CD4-positive, alpha-beta T cell treated with Interleukin-4 for 4 hours (primary cell): ENCODE data around the gene FEV.

Experiments used
- DNase-seq: peaks from one replicate; pipeline ENCODE4 v3.0.0-alpha.2; 2020

Gene FEV

GRCh38 chr2:218985021-218985324 lies at the start of gene FEV:
Gene FEV (minus strand): TSS chr2:218985184. CDS start chr2:218985075, 109 bp downstream.
- DNase-seq, result no peak

- DNase-seq, result no peak
Measured at GRCh38 chr2:219032051-219032745, 47.2 kb upstream of the FEV start.

GRCh38 chr2:219031005-219031738 lies 46.2 kb upstream of the FEV start:
- DNase-seq, result no peak

- DNase-seq, result no peak
Measured at GRCh38 chr2:219030177-219030940, 45.4 kb upstream of the FEV start.

DNA sequence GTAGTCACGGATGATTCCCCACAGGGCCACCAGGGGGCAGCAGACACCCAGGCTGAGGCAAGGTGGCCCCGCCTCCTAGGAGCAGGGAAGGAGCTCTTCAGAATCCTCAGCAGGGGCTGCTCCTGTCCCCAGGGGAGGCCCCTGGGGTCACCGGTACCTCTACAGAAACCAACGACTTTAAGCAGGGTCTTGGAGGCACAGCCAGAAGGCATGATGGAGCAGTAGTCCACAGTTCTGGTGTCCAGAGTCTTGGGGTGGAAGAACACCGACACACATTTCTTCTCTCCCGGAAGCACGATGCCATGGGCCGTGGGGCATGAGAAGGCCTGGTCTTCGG lies 44.8 kb upstream of the FEV start:
- DNase-seq, result peak; percentile 69

GRCh38 chr2:219028996-219029828 lies 44.2 kb upstream of the FEV start:
- no peak for DNase-seq

DNA sequence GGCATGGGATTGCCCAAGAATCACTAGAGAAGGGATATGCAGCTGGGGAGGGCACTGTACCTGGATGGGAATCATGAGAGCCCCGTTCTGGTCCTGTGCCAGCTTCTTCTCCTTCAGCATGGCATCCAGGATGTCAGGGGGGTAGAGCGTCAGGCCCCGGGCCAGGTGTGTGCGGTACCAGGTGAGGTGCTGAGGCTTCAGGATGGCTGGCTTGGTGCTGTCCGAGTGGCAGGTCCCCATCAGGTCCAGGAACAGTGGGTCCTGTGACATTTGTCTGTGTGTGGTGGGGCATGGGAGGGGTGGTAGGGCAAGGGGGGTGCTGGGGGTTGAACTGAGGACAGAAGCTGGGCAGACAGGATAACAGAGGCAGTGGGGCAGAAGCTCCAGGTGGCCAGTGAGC lies 43.2 kb upstream of the FEV start:
- DNase-seq, result no peak

GRCh38 chr2:219027511-219028055 lies 42.6 kb upstream of the FEV start:
- no peak for DNase-seq

- DNase-seq, result no peak
Measured at GRCh38 chr2:219026946-219027345, 42.0 kb upstream of the FEV start.

DNA sequence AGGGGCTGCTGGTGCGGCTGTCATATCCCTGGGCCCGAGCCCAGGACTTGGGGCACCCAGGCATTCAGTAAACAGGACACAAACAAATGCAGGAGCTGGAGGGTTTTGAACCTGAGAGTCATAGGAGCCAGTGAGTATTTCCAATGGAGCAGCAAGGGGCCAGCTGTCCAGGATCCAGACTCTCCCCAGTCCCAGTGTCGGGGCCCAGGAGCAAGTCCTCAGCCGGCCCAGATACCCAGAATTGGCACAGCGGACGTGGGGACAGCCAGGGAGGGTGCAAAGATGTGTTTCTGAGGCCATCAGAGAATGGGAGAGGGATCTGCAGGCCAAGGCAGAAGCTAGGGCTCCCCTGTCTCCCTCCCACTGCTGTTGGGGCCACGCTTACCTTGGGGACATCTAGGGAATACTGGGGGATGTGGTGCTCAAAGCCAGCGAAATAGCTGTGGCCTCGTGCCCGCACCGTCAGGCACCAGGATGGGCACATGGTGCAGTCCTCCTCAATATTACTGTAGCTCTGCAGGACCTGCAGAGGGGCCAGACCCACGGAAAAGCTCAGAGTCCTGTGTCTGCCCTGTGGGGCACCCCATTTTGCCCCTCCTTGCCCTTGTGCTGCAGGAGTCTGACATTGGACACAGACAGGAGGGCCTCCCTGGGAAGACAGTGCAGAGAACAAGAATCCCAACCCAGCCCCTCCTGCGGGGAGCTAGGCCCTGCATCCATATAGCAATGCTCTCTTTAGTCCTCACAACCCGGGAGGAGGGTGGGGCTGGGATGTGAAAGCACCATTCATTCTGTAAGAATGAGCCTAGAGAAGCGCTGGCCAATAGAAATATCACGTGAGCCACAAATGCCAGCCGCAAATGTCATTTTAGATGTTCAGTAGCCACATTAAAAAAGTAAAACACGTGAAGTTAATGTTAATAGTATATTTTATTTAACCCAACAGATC lies 40.9 kb upstream of the FEV start:
- no peak for DNase-seq

DNA sequence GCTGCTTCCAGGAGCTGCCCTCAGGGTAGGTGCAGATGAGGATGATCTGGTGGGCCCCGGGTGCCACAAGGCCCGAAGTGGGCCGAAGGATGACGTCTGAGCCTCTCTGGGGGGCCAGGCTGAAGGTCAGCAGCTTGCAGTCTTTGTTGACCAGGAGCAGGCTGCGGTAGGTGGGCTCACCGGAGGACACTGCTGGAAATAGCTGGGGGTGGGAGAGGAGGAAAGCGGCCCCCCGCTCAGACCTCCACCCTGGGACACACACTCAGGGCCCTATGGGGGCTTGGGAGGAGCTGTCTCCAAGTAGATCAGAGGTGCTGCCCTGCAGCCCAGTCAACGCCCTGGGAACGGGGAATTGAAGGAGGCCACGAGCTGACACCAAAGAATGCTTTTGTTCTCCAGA lies 39.1 kb upstream of the FEV start:
- DNase-seq, result no peak

DNA sequence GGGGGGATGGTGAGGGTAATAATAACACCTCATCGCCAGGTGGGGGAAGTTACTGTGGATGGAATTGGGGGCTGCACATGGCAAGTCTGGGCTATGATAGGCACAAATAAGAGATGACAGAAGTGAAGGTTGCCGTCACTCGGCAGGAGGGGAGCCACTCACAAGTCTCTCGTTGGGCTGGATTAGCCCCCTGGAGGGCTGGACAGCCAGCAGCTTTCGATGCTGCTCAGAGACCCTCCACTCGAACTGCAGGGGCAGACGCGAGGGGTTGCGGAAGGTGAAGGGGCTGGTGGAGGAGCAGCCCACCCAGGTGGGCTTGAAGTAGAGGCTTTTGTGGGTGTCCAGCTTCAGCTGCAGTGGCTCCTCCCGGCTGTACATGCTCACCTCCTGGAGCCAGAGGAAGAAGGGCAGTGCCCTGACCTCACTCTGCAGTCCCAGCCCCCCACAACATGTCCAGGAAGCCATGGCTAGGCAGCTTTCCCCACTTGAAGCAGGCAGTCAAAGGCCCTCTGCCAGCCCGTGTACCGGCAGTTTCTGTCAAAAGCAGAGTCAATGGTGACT lies 38.1 kb upstream of the FEV start:
- no peak for DNase-seq

DNA sequence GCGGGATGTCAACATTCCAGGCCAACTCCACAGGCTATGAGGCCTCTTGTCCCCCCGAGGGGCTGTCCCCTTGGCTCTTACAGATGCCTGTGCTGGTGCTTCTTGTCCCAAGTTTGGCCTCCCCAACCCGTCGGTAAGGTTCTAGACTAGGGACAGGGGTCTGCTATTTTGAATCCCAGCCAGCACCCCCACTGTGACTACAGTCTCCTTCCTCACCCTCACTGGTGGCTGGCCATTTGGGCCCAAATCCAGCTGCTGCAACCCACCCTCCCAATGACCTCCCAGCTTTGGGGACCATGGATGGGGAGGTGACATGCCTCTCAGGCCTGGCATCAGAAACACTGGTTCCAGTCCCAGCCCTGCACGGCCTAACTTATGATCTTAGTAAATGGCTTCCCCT lies 37.6 kb upstream of the FEV start:
- DNase-seq, result no peak

GRCh38 chr2:219022041-219022440 lies 37.1 kb upstream of the FEV start:
- DNase-seq, result no peak

DNA sequence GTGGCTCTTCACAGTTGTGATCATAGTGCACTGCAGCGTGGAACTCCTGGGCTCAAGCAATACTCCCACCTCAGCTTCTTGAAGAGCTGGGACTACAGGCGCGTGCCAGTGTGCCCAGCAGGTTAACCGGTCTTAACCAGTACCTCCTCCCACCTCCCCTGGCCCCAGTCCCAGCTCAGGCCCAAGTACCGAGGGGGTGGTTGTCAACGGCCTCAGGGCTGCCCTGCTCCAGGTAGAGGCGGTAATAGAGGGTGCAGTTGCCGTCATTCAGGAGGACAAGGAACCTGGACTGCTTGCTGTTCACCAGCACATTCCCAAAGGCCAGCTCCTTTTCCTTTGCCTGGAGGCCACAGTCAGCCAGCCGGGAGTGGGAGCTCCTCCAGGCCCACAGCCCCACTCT lies 36.6 kb upstream of the FEV start:
- DNase-seq, result no peak

- no peak for DNase-seq
Measured at GRCh38 chr2:219020604-219021365, 35.8 kb upstream of the FEV start.

DNA sequence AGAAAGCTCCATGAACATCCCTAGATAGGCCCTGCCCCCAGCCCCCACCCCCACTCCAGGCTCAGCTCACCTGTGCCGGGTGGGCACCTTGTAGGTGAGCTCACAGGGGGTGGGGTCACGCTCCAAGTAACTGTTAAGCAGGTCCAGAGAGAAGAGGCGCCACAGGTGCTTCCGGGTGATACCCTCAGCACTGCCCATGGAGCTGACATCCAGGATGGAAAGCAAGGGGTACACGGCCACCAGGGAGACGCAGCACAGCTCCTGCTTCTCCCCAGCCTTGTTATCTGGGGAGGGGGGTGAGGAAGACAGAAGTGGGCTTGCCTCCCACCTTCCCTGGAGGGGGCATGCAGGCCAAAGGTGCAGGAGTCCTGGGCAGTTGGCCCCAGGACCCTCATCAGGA lies 34.5 kb upstream of the FEV start:
- DNase-seq, result no peak

- DNase-seq, result no peak
Measured at GRCh38 chr2:219018726-219019125, 33.7 kb upstream of the FEV start.

- no peak for DNase-seq
Measured at GRCh38 chr2:219018286-219018685, 33.3 kb upstream of the FEV start.

GRCh38 chr2:219017201-219017931 lies 32.4 kb upstream of the FEV start:
- no peak for DNase-seq
